ENCODE results near the gene SERPING1.
"Not testable (repeated sequence)": the region's sequence is repeated elsewhere in the genome, so short reads cannot be mapped to it uniquely, and the experiment has no call there.

SERPING1 gene

DNA sequence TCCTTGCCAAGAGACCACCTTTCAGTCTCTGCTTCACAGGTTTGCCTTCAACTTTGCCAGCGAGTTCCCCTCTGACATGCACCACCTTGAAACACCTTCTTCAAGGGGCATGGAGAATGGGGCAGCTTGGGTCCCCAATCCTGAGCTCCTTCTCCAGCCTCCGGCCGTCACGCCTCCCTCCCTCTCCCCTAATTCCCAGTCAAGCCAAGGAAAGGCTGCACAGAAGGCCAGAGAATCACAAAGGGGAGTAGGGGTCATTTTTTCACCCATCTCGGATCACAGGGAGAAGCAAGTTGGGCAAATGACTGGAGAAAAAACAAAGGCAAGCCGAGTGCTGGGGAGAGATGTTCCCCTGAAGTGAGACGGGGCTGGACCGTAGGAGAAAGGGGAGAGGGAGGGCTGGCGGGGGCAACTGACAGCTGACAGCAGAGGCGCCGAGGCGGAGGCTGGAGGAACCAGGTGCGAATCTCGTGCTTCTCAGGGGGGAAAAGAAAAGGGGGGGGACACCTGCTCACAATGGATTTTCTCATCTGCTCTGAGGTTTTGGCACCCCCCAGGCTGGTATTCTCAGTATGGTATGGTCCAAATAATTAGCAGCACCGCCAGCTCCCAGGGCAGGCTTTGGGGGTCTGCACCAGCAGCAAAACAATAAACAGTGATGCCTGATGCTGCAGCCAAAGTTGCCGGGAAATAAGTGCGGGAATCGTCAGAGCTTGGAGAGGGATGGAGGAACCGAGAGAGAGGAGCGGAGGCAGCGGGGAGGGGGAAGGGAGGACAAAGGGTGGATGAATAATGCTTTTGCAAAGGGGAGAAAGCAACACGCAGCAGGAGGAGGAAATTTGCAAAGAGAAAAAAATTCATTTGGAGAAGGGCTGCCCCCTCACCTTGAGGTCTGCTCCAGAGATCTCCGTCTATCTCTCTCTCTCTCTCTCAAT lies 51.6 kb downstream of the SERPING1 start:
- no peaks in the 10 kb centered on the region for H3K36me3 ChIP-seq (ENCODE audit: insufficient read depth, low read length)
- peak overlapping the region; percentile 34 for H3K9ac ChIP-seq (ENCODE audit: low read depth, low read length)
- H3K4me1 ChIP-seq (ENCODE audit: insufficient read depth, low read length), result peaks cover 40% of the 10 kb centered on the region
- H3K9me3 ChIP-seq (ENCODE audit: control insufficient read depth, insufficient read depth, low read length), result no peaks in the 10 kb centered on the region

DNA sequence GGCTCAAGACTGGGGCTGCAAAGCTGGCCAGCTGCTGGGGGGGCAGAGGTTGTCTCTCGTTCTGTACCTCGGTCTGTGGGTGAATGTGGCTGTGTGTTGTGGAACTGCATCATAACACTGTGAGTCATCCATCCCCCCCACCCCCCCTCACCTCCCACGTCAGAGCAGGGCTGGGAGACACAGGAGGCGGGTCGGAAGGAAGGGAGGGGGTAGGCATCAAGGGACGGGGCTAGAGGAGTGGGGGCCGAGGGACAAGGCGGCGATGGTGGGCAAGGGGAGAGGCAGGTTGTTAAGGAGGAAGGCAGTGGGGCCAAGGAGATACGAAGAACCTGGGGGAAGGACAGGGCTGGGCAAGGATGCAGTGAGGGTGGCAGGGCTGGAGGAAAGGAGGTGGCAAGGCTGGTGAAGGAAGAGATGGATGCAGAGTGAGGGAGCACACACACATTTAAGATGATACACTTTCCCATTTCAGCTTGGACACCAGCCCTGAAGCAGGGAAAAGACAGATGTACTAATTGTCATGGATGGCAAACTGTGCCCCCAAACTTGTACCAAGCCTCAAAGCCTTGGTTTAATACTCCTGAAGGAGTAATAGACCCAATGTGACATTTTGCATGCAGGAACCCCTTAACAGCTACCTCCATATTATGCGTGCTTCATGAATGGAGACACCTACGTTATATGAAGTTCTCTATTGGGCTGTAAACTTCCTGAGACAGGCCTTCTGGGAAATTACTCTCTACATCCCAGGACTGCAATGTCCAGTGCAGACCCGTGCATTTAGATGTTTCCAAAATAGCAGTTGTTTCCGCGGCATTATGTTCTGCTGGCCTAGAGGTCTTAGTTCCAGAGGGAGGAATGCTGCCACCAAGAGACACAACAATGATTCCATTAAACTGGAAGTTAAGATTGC lies 52.6 kb downstream of the SERPING1 start, which contains the start of gene YPEL4:
TSS of gene YPEL4 (minus strand) at position 87 of the 913 bp plus-strand sequence. CDS start 2,805 bp downstream, outside the sequence.
- peak within 1 kb of the TSS; percentile 47 for H3K9ac ChIP-seq (ENCODE audit: low read depth, low read length)
- H3K36me3 ChIP-seq (ENCODE audit: insufficient read depth, low read length), result no peaks in the 10 kb centered on the region
- peaks cover 38% of the 10 kb centered on the region for H3K4me1 ChIP-seq (ENCODE audit: insufficient read depth, low read length)
- no peaks in the 10 kb centered on the region for H3K9me3 ChIP-seq (ENCODE audit: control insufficient read depth, insufficient read depth, low read length)

DNA sequence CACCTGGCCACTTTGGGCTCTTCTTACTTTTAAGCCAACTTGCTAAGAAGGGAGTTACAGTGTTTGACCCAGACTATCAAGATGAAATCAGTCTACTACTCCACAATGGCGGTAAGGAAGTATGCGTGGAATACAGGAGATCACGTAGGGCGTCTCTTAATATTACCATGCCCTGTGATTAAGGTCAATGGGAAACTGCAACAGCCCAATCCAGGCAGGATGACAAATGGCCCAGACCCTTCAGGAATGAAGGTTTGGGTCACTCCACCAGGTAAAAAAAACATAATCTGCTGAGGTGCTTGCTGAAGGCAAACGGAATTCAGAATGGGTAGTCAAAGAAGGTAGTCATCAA lies 53.2 kb downstream of the SERPING1 start:
- Histone ChIP-seq H3K36me3 (ENCODE audit: insufficient read depth, low read length) (no peaks in the 10 kb centered on the region), H3K4me1 (ENCODE audit: insufficient read depth, low read length) (peaks cover 32% of the 10 kb centered on the region; the same call in 1 of the 2 replicates), H3K9ac (ENCODE audit: low read depth, low read length) (no peak overlapping the region), H3K9me3 (ENCODE audit: control insufficient read depth, insufficient read depth, low read length) (no peaks in the 10 kb centered on the region)

DNA sequence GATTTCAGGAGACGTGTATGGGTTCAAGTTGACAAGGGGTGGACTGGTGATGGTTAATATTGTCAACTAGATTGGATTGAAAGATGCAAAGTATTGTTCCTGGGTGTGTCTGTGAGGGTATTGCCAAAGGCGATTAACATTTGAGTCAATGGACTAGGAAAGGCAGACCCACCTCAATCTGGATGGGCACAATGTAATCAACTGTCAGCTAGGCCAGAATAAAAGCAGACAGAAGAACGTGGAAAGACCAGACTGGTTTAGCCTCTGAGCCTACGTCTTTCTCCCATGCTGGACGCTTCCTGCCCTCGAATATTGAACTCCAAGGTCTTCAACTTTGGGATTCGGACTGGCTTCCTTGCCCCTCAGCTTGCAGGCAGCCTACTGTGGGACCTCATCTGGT lies 53.9 kb downstream of the SERPING1 start:
- Histone ChIP-seq H3K4me1 (ENCODE audit: insufficient read depth, low read length) (peaks cover 27% of the 10 kb centered on the region; the same call in 1 of the 2 replicates), H3K9ac (ENCODE audit: low read depth, low read length) (no peak overlapping the region), H3K9me3 (ENCODE audit: control insufficient read depth, insufficient read depth, low read length) (no peaks in the 10 kb centered on the region), H3K36me3 (ENCODE audit: insufficient read depth, low read length) (no peaks in the 10 kb centered on the region)

DNA sequence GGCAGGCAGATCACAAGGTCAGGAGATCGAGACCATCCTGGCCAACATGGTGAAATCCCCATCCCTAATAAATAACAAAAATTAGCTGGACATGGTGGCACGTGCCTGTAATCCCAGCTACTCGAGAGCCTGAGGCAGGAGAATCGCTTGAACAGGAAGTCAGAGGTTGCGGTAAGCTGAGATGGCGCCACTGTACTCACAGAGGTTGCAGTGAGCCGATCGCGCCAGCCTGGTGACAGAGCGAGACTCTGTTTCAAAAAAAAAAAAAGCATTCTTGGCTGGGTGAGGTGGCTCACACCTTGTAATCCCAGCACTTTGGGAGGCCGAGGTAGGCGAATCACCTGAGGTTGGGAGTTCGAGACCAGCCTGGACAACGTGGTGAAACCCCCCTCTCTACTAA lies 54.7 kb downstream of the SERPING1 start:
- H3K9me3 ChIP-seq (ENCODE audit: control insufficient read depth, insufficient read depth, low read length); H3K9ac ChIP-seq (ENCODE audit: low read depth, low read length): not testable (repeated sequence)
- H3K4me1 ChIP-seq (ENCODE audit: insufficient read depth, low read length), result peaks cover 25% of the 10 kb centered on the region; the same call in 1 of the 2 replicates

DNA sequence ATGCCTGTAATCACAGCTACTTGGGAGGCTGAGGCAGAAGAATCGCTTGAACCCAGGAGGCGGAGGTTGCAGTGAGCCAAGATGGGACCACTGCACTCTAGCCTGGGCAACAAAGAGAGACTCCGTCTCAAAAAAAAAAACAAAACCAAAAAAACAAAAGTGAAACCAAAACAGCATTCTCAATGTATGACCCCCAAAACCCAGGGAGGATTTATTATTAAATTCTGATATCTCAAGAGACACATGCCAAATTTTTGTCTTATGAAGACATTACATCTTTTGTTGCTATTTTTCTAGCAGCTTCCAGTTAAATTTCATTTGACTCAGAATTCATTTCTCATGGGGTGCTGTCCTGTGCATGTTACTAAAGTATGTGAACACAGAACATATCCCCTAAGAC lies 55.2 kb downstream of the SERPING1 start:
- peaks cover 21% of the 10 kb centered on the region; the same call in 1 of the 2 replicates for H3K4me1 ChIP-seq (ENCODE audit: insufficient read depth, low read length)
- H3K36me3 ChIP-seq (ENCODE audit: insufficient read depth, low read length), result no peaks in the 10 kb centered on the region
- H3K9me3 ChIP-seq (ENCODE audit: control insufficient read depth, insufficient read depth, low read length), result no peaks in the 10 kb centered on the region
- no peak overlapping the region for H3K9ac ChIP-seq (ENCODE audit: low read depth, low read length)

More for the DNA sequence above, 54.7 kb downstream of the SERPING1 start:
- not testable (repeated sequence) for H3K36me3 ChIP-seq (ENCODE audit: insufficient read depth, low read length)

DNA sequence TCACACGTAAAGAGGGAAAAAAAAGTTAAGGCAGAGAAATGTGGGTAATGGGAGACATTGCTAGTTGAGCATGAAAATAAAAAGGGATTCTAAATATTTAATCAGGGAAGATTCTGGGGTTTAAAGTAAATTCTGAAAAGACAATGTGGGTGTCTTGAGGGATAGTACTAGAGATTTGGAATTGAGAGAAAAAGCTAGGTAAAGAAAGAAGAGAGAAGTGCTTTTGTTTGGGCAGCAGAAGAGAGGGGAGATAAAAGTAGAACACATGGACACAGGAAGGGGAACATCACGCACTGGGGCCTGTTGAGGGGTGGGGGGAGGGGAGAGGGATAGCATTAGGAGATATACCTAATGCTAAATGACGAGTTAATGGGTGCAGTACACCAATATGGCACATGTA lies 55.7 kb downstream of the SERPING1 start:
- H3K36me3 ChIP-seq (ENCODE audit: insufficient read depth, low read length), result no peaks in the 10 kb centered on the region
- peaks cover 21% of the 10 kb centered on the region; the same call in 1 of the 2 replicates for H3K4me1 ChIP-seq (ENCODE audit: insufficient read depth, low read length)
- H3K9me3 ChIP-seq (ENCODE audit: control insufficient read depth, insufficient read depth, low read length), result no peaks in the 10 kb centered on the region
- H3K9ac ChIP-seq (ENCODE audit: low read depth, low read length), result no peak overlapping the region

DNA sequence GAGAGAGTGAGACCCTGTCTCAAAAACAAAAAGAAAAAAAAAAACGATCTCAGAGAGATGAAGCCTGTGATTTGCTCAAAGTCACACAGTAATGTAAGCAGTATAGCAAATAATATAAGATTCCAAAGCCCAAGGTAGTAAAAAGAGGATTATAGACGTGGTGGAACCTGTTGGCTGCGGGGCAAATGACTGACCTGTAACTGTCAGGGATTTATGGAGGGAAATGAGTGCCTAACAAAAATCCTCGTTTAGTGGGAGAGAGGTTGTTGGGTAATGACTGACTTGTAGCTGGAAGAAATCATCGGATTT lies 59.4 kb downstream of the SERPING1 start:
- peaks cover 11% of the 10 kb centered on the region; the same call in 1 of the 2 replicates for H3K4me1 ChIP-seq (ENCODE audit: insufficient read depth, low read length)
- no peaks in the 10 kb centered on the region for H3K9me3 ChIP-seq (ENCODE audit: control insufficient read depth, insufficient read depth, low read length)
- peak overlapping the region; percentile 96; the same call in 1 of the 2 replicates for H3K9ac ChIP-seq (ENCODE audit: low read depth, low read length)
- peaks cover 7% of the 10 kb centered on the region; the same call in 1 of the 2 replicates for H3K36me3 ChIP-seq (ENCODE audit: insufficient read depth, low read length)

DNA sequence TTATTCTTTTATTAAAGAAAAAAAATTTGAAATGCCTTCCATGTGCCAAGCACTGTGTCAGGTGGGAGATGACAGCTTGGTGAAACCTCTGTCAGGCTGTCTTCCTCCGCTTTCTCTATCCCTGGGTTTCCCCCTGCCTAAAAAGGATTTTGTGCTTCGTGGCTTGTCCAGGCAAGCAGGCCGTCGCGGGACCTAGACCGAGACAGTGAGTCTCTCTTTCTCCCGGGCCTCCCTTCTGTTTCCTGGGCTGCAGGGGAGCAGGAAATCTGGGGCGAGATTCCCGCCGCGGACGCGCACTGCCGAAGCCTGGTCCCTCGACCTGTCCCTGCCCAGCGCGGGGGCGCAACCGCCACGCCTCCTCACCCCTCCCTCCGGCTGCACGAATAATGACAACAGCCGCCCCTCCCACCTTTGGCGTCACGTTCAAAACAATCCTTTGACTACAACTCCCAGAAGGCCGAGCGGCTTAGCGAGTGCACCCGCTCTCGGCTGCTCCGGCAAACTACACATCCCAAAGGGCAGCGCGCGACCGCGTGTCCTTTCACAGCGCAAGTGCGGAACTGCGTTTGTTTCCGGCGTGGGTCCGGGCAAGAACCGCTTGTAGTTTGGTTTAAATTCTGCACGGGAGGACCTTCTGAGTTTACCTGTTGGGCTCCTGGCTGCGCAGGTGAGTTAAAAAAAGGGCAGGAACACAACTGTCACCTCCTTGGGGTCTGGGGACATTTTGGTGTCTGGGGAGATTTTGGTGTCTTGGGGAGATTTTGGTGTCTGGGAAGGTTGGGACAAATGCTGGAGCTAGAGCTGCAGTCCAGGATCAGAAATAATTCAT lies 59.9 kb downstream of the SERPING1 start, which contains the start of gene CLP1:
TSS of gene CLP1 (plus strand) at position 569 of the 829 bp plus-strand sequence. CDS start 1,715 bp downstream, outside the sequence.
- Histone ChIP-seq H3K9me3 (ENCODE audit: control insufficient read depth, insufficient read depth, low read length) (no peaks in the 10 kb centered on the region), H3K36me3 (ENCODE audit: insufficient read depth, low read length) (peaks cover 7% of the 10 kb centered on the region; the same call in 1 of the 2 replicates), H3K9ac (ENCODE audit: low read depth, low read length) (peak within 1 kb of the TSS; percentile 96), H3K4me1 (ENCODE audit: insufficient read depth, low read length) (peaks cover 11% of the 10 kb centered on the region; the same call in 1 of the 2 replicates)

DNA sequence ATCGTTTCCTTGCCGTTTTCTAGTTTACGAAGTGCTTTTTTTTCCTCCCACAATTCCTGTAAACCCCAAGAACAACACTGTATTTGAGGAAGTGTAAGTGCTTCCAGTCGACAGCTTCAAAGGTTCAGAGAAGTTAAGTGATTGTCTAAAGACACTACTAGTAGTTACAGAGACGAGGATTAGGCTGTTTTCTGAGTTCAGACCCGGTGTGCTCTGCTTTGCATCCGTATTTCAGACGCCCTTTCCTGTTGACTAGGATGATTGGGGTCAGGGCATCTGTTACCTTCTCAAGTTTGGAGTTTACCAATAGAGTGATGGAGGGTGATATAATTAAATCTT lies 60.5 kb downstream of the SERPING1 start:
- Histone ChIP-seq H3K36me3 (ENCODE audit: insufficient read depth, low read length) (peaks cover 7% of the 10 kb centered on the region; the same call in 1 of the 2 replicates), H3K9ac (ENCODE audit: low read depth, low read length) (peak overlapping the region; percentile 96), H3K9me3 (ENCODE audit: control insufficient read depth, insufficient read depth, low read length) (no peaks in the 10 kb centered on the region), H3K4me1 (ENCODE audit: insufficient read depth, low read length) (peaks cover 8% of the 10 kb centered on the region; the same call in 1 of the 2 replicates)

DNA sequence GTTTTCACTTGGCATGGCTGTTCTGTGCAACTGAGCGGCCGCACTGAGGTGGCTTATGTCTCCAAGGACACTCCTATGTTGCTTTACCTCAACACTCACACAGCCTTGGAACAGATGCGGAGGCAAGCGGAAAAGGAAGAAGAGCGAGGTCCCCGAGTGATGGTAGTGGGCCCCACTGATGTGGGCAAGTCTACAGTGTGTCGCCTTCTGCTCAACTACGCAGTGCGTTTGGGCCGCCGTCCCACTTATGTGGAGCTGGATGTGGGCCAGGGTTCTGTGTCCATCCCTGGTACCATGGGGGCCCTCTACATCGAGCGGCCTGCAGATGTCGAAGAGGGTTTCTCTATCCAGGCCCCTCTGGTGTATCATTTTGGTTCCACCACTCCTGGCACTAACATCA lies 62.2 kb downstream of the SERPING1 start:
- no peak overlapping the region for H3K9ac ChIP-seq (ENCODE audit: low read depth, low read length)
- H3K9me3 ChIP-seq (ENCODE audit: control insufficient read depth, insufficient read depth, low read length), result no peaks in the 10 kb centered on the region
- H3K4me1 ChIP-seq (ENCODE audit: insufficient read depth, low read length), result no peaks in the 10 kb centered on the region
- peaks cover 7% of the 10 kb centered on the region; the same call in 1 of the 2 replicates for H3K36me3 ChIP-seq (ENCODE audit: insufficient read depth, low read length)

DNA sequence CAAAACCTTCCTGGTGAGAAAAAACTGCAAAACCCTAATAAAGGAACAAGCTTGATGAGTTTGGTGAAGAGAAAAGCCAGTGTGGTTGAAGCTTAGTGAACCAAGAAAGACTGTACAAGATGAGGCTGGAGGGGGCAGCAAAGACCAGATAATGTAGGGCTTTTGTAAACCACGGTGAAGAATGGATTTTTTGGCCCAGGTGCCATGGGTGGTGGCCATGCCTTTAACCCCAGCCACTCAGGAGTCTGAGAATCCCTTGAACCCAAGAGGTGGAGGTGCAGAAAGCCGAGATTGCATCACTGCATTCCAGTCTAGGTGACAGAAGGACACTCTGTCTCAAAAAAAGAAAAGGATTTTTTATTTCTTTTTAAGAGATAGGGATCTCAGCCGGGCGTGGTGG lies 65.4 kb downstream of the SERPING1 start:
- H3K9me3 ChIP-seq (ENCODE audit: control insufficient read depth, insufficient read depth, low read length), result no peaks in the 10 kb centered on the region
- peaks cover 7% of the 10 kb centered on the region; the same call in 1 of the 2 replicates for H3K36me3 ChIP-seq (ENCODE audit: insufficient read depth, low read length)
- H3K4me1 ChIP-seq (ENCODE audit: insufficient read depth, low read length), result no peaks in the 10 kb centered on the region
- H3K9ac ChIP-seq (ENCODE audit: low read depth, low read length), result no peak overlapping the region

DNA sequence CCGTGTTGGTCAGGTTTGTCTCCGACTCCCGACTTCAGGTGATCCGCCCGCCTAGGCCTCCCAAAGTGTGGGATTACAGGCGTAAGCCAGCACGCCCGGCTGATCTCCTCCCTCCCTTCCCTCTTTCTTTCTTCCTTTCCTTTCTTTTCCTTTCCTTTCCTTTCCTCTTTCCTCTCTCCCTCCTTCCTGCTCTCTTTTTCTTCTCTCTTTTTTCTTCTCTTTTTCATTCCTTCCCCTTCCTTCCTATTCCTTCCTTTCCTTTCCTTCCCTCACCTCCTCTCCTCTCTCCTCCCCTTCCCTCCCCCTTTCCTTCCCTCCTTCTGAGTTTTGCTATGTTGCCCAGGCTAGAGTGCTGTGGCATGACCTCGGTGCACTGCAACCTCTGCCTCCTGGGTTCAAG lies 66.5 kb downstream of the SERPING1 start:
- no peak overlapping the region for H3K9ac ChIP-seq (ENCODE audit: low read depth, low read length)

More for the DNA sequence above, 66.5 kb downstream of the SERPING1 start:
- Histone ChIP-seq H3K4me1 (ENCODE audit: insufficient read depth, low read length) (no peaks in the 10 kb centered on the region), H3K9me3 (ENCODE audit: control insufficient read depth, insufficient read depth, low read length) (no peaks in the 10 kb centered on the region), H3K36me3 (ENCODE audit: insufficient read depth, low read length) (peaks cover 7% of the 10 kb centered on the region; the same call in 1 of the 2 replicates)

Measured in ES-I3 (cell line).